Tibial nerve (tissue), 4 donors: ENCODE results near the gene PPRC1.

ENCODE experiments used
- CTCF ChIP-seq, 5 experiments: fragments of 200-600 bp in 3 of 5; fragments of 450-650 bp in 2 of 5; sonication (generic) in 3 of 5; IDR thresholded peaks; one replicate each; pipeline ENCODE4 v1.5.1; 2016 to 2019; ENCODE audit warnings: antibody characterized with exemption in 5 of 5, mild to moderate bottlenecking in 3 of 5, moderate library complexity in 2 of 5
- EP300 ChIP-seq, 2 donors: sonication (generic); formaldehyde crosslinking; IDR thresholded peaks; one replicate each; pipeline ENCODE4 v1.6.1; 2017; ENCODE audit warnings: antibody characterized with exemption in 2 of 2, mild to moderate bottlenecking in 1 of 2
- POLR2A ChIP-seq, 2 donors: fragments of 450-650 bp; IDR thresholded peaks; one replicate each; pipeline ENCODE4 v1.6.1; 2017; ENCODE audit warnings: antibody characterized with exemption in 2 of 2, mild to moderate bottlenecking in 2 of 2, moderate library complexity in 2 of 2

GRCh38 chr10:102185272-102185671 lies 52.4 kb downstream of the PPRC1 start:
- TF ChIP-seq CTCF (IDR thresholded peaks at IDR 0.05) = no peak
- no peak for TF ChIP-seq POLR2A (IDR thresholded peaks at IDR 0.05)
- no peak for TF ChIP-seq EP300 (IDR thresholded peaks at IDR 0.05)
